Measurements from ENCODE around the gene INHA. TPM values are rescaled to one million over a fixed set of nuclear protein-coding genes. Genes with fewer than 3 reads are reported as not detected.

INHA gene
- total RNA-seq, 1 experiment from 2014 or later = not detected

GRCh38 chr2:219557791-219558785, 14.0 kb upstream of the INHA start:
- peak; percentile 23 for DNase-seq (ENCODE audit: low read depth)

- DNase-seq (ENCODE audit: low read depth) = no peak
Observed at GRCh38 chr2:219559156-219559915, 12.8 kb upstream of the INHA start.

- DNase-seq (ENCODE audit: low read depth) = no peak
Observed at GRCh38 chr2:219560037-219560892, 11.8 kb upstream of the INHA start.

- no peak for DNase-seq (ENCODE audit: low read depth)
Observed at GRCh38 chr2:219560893-219561178, 11.3 kb upstream of the INHA start.

- no peak for DNase-seq (ENCODE audit: low read depth)
Observed at GRCh38 chr2:219561179-219562048, 10.7 kb upstream of the INHA start.

- no peak for DNase-seq (ENCODE audit: low read depth)
Observed at GRCh38 chr2:219562049-219563020, 9.8 kb upstream of the INHA start.

GRCh38 chr2:219563271-219563928, 8.7 kb upstream of the INHA start:
- no peak for DNase-seq (ENCODE audit: low read depth)

- no peak for DNase-seq (ENCODE audit: low read depth)
Observed at GRCh38 chr2:219565130-219566080, 6.7 kb upstream of the INHA start.

GRCh38 chr2:219566640-219567039, 5.5 kb upstream of the INHA start:
- DNase-seq (ENCODE audit: low read depth) = no peak

GRCh38 chr2:219567131-219567530, 5.0 kb upstream of the INHA start:
- DNase-seq (ENCODE audit: low read depth) = no peak

GRCh38 chr2:219567791-219568361, 4.2 kb upstream of the INHA start:
- no peak for DNase-seq (ENCODE audit: low read depth)

- no peak for DNase-seq (ENCODE audit: low read depth)
Observed at GRCh38 chr2:219569041-219569440, 3.1 kb upstream of the INHA start.

GRCh38 chr2:219569635-219570034, 2.5 kb upstream of the INHA start:
- no peak for DNase-seq (ENCODE audit: low read depth)

- DNase-seq (ENCODE audit: low read depth) = peak; percentile 22
Observed at GRCh38 chr2:219570194-219570923, 1.8 kb upstream of the INHA start.

- DNase-seq (ENCODE audit: low read depth) = peak; percentile 11
Observed at GRCh38 chr2:219570924-219571310, 1.2 kb upstream of the INHA start.

GRCh38 chr2:219571311-219572236, 536 bp upstream of the INHA start, which contains the start of gene OBSL1:
Gene OBSL1, minus strand, starts transcription at chr2:219571539. Its CDS starts 307 bp downstream, at chr2:219571232.
- peak; percentile 81 for DNase-seq (ENCODE audit: low read depth)
